Measurements from ENCODE around the gene SYT12. TPM values are rescaled to one million over a fixed set of nuclear protein-coding genes. Genes with fewer than 3 reads are reported as not detected.
A peak's percentile ranks its signal among the peaks of the same experiment; 100 is the strongest.

SYT12 gene
- total and polyA plus RNA-seq, 2 of the 8 experiments (the other 6 are each of a cell fraction or from before 2014, with no cell fraction given) = 1.4 to 3.3 TPM

DNA sequence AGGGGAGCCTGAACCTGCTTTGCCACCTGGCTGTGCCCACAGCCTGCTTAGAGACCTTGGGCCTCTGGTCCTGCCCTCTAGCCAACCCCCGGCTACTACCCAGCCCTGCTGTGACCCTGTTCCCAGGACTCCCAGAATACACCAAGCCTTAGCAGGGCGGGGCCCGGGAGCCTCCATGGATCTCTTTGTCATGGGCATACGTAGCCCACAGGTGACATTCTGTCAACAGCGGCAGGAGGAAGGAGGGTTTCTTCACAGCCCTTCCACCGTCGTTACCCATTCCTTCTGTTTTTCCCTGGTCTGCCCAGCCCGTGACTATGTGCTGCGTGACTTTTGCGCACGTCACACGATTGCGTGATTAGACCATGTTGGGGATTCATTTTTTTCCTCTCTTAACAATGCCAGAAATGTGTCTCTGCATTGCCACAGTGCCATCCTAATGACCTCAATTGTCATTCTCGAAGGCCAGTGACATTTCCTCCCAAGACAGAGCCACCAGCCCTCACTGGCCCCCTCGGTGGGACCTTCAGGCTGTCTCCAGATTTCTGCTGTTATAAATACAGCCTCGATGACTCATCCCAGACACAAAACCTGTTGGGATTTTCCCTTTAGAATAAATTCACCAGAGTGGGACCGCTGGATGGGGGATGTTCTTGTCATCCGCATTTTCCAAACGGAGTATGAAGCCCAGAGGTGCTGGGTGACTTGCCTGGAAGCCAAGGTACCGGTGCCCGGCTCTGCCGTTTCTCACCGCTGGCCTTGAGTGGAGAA lies 9.0 kb downstream of the SYT12 start:
- Histone ChIP-seq H2BK15ac (ENCODE audit: low read length) (no peak overlapping the region), H4K8ac (ENCODE audit: extremely low read depth, insufficient read depth, low read length) (peak overlapping the region; percentile 74; the same call in 1 of the 2 replicates), H3K9me3 (ENCODE audit: insufficient read depth in 2 of 2, low read depth in 1 of 2, low read length in 1 of 2) (no peaks in the 10 kb centered on the region), H4K5ac (ENCODE audit: insufficient read length, low read depth, low read length) (no peak overlapping the region), H2BK5ac (ENCODE audit: low read depth, low read length) (no peak overlapping the region), H2BK120ac (replicated peaks; ENCODE audit: low read depth, low read length) (no peak overlapping the region), H3K9ac (replicated peaks in 1 of 4; ENCODE audit: extremely low read depth in 1 of 4, low read depth in 3 of 4, low read length in 3 of 4) (no peak overlapping the region; a peak in 1 of 7 replicates), H4K20me1 (replicated peaks in 1 of 2; ENCODE audit: control insufficient read depth in 1 of 2, insufficient read depth in 2 of 2, low read length in 2 of 2) (peaks cover 0 to 3% of the 10 kb centered on the region in 2 experiments), H2AFZ (ENCODE audit: low read length) (no peak overlapping the region), H3K14ac (ENCODE audit: insufficient read length) (no peak overlapping the region), H3K4me1 (replicated peaks in 1 of 4; ENCODE audit: control insufficient read depth in 3 of 4, insufficient read depth in 4 of 4, low read length in 3 of 4) (peaks cover 0 to 8% (median 0%) of the 10 kb centered on the region in 4 experiments; a peak in 3 of 7 replicates), H3K23ac (ENCODE audit: insufficient read length) (no peak overlapping the region), H3K27ac (ENCODE audit: low read depth, low read length) (no peak overlapping the region), H3K79me1 (ENCODE audit: low read depth, low read length) (no peaks in the 10 kb centered on the region), H4K91ac (replicated peaks; ENCODE audit: insufficient read length, low read length) (no peak overlapping the region), H3K79me2 (ENCODE audit: control insufficient read depth in 1 of 2, insufficient read depth in 2 of 2, low read length in 2 of 2) (no peaks in the 10 kb centered on the region), H2BK20ac (ENCODE audit: low read length) (no peak overlapping the region), H3K23me2 (ENCODE audit: low read depth, low read length) (no peaks in the 10 kb centered on the region), H3K27me3 (replicated peaks in 1 of 4; ENCODE audit: control insufficient read depth in 3 of 4, extremely low read depth in 1 of 4, insufficient read depth in 3 of 4, low read length in 3 of 4) (no peaks in the 10 kb centered on the region), H3K4me3 (ENCODE audit: extremely low read depth in 1 of 4, insufficient read depth in 2 of 4, low read depth in 3 of 4, low read length in 4 of 4) (no peak overlapping the region), H2BK12ac (ENCODE audit: low read depth, low read length) (no peak overlapping the region), H3K4me2 (ENCODE audit: insufficient read depth in 1 of 2, low read depth in 2 of 2, low read length in 2 of 2) (no peak overlapping the region), H2AK5ac (ENCODE audit: low read depth, low read length) (0 out of 2 replicates have a peak overlapping the region, but pooled peaks have one; percentile 3), H3K4ac (replicated peaks; ENCODE audit: insufficient read length, low read depth, low read length) (no peak overlapping the region), H3K36me3 (ENCODE audit: control insufficient read depth in 2 of 4, insufficient read depth in 4 of 4, low read length in 3 of 4) (no peaks in the 10 kb centered on the region), H3K56ac (replicated peaks; ENCODE audit: insufficient read length, low read depth, low read length) (no peak overlapping the region), H3K18ac (ENCODE audit: extremely low read depth, low read length) (no peak overlapping the region)
- no peak for TF ChIP-seq NANOG (IDR thresholded peaks at IDR 0.05; ENCODE audit: insufficient read depth, low read depth, low read length, poor library complexity, severe bottlenecking)
- TF ChIP-seq CHD2 (IDR thresholded peaks at IDR 0.05; ENCODE audit: low read length) = no peak
- TF ChIP-seq, protein P1, sequence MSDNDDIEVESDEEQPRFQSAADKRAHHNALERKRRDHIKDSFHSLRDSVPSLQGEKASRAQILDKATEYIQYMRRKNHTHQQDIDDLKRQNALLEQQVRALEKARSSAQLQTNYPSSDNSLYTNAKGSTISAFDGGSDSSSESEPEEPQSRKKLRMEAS (IDR thresholded peaks at IDR 0.05) = no peak
- TF ChIP-seq YY1 (IDR thresholded peaks at IDR 0.05; ENCODE audit: low read depth, low read length) = no peak
- no peak for TF ChIP-seq GTF2F1 (IDR thresholded peaks at IDR 0.05; ENCODE audit: borderline replicate concordance, low read depth, low read length)
- TF ChIP-seq HDAC6 (IDR thresholded peaks at IDR 0.05; ENCODE audit: low read depth, low read length) = no peak
- TF ChIP-seq, protein P2, sequence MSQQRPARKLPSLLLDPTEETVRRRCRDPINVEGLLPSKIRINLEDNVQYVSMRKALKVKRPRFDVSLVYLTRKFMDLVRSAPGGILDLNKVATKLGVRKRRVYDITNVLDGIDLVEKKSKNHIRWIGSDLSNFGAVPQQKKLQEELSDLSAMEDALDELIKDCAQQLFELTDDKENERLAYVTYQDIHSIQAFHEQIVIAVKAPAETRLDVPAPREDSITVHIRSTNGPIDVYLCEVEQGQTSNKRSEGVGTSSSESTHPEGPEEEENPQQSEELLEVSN (IDR thresholded peaks at IDR 0.05) = no peak
- TF ChIP-seq MAFK (IDR thresholded peaks at IDR 0.05; ENCODE audit: low read depth, low read length) = no peak
- WGBS, 2 experiments (ENCODE audit: extremely low coverage in 1 of 2, insufficient coverage in 1 of 2, insufficient read length in 1 of 2, insufficient replicate concordance in 2 of 2, low coverage in 1 of 2, low lambda C conversion rate in 2 of 2, missing lambda C conversion rate in 1 of 2) = 87% methylated on average over 23 of the region's 23 CpGs; no CpG with 5 or more reads in 1 of the 2 experiments
- DNase-seq (ENCODE audit: low read depth in 1 of 2, low spot score in 2 of 2) (no peak), FAIRE-seq (no peak)
- POLR2A ChIA-PET (ENCODE audit: partially characterized antibody) = no interaction called here
- CTCF ChIA-PET (ENCODE audit: partially characterized antibody) = interaction anchor here (0.6 to 1.1 kb wide), 2 partner anchors 21 to 388 kb away, joined by 3 read pairs; no protein-coding TSS in a partner anchor
